K562 (cell line): Measurements from ENCODE around the gene COQ8B. TPM values are rescaled to one million over a fixed set of nuclear protein-coding genes. Genes with fewer than 3 reads are reported as not detected.

Source experiments
- ARID3B ChIP-seq: fragments of 250-450 bp; sonication (Bioruptor Pico); IDR thresholded peaks from 2 replicates; pipeline ENCODE4 v1.4.0; 2020; ENCODE audit warnings: borderline replicate concordance
- ATF2 ChIP-seq: sonication (generic); formaldehyde crosslinking; IDR thresholded peaks from 2 replicates; pipeline ENCODE4 v1.8.1; 2022; ENCODE audit warnings: missing genetic modification reagents
- FIP1L1 ChIP-seq: fragments of 200-400 bp; formaldehyde crosslinking; IDR thresholded peaks from 2 replicates; pipeline ENCODE4 v1.6.1; 2018; ENCODE audit warnings: mild to moderate bottlenecking, low read depth, low read length; ENCODE audit not compliant: poor library complexity, severe bottlenecking
- FOXO4 ChIP-seq: fragments of 450-650 bp; formaldehyde crosslinking; IDR thresholded peaks from 2 replicates; pipeline ENCODE4 v1.4.0; 2020; ENCODE audit warnings: mild to moderate bottlenecking, moderate library complexity
- HDAC2 ChIP-seq: fragments of 450-650 bp; IDR thresholded peaks from 2 replicates; pipeline ENCODE4 v1.6.1; 2016; ENCODE audit warnings: mild to moderate bottlenecking
- KDM4B ChIP-seq, 2 experiments: fragments of 450-650 bp in 1 of 2; sonication (generic) in 1 of 2; IDR thresholded peaks; 2 replicates each; pipeline ENCODE4 v1.6.1; 2016 to 2017; ENCODE audit warnings: borderline replicate concordance in 2 of 2, antibody characterized with exemption in 1 of 2, low read depth in 1 of 2, mild to moderate bottlenecking in 1 of 2
- MLX ChIP-seq, 2 experiments: fragments of 450-650 bp in 1 of 2; sonication (generic) in 1 of 2; formaldehyde crosslinking; conservative IDR thresholded peaks; 2 replicates each; pipeline versions ENCODE4 v1.4.0 to v1.8.1; 2020 to 2022; ENCODE audit warnings: mild to moderate bottlenecking in 1 of 2, missing genetic modification reagents in 1 of 2
- MTF1 ChIP-seq: fragments of 250-450 bp; sonication (Bioruptor Pico); IDR thresholded peaks from 2 replicates; pipeline ENCODE4 v1.9.0; 2021; ENCODE audit warnings: moderate library complexity, mild to moderate bottlenecking, inconsistent platforms, borderline replicate concordance
- MYBL2 ChIP-seq, 2 experiments: fragments of 450-650 bp in 1 of 2; sonication (generic) in 1 of 2; formaldehyde crosslinking in 1 of 2; IDR thresholded peaks; 2 replicates each; pipeline versions ENCODE4 v1.6.1 to v1.8.1; 2017 to 2022; ENCODE audit warnings: borderline replicate concordance in 1 of 2, inconsistent platforms in 1 of 2, low read depth in 1 of 2, mild to moderate bottlenecking in 1 of 2, missing genetic modification reagents in 1 of 2, moderate library complexity in 1 of 2
- NR2F6 ChIP-seq: fragments of 450-650 bp; formaldehyde crosslinking; IDR thresholded peaks from 2 replicates; pipeline ENCODE4 v1.4.0; 2020; ENCODE audit warnings: mild to moderate bottlenecking
- NRF1 ChIP-seq, 2 experiments: fragments of 450-650 bp; IDR thresholded peaks in 1 of 2; conservative IDR thresholded peaks in 1 of 2; 2 replicates each; pipeline ENCODE4 v1.6.1; 2014; ENCODE audit warnings: mild to moderate bottlenecking in 2 of 2
- PHB2 ChIP-seq: fragments of 450-650 bp; IDR thresholded peaks from 2 replicates; pipeline ENCODE4 v1.6.1; 2017; ENCODE audit warnings: low read depth
- PPARD ChIP-seq: fragments of 250-450 bp; sonication (Bioruptor Pico); IDR thresholded peaks from 2 replicates; pipeline ENCODE4 v1.8.0; 2022; ENCODE audit warnings: inconsistent platforms, mild to moderate bottlenecking, moderate library complexity
- TBP ChIP-seq: optimal IDR thresholded peaks from 2 replicates; pipeline ENCODE3; 2011; ENCODE audit warnings: low read depth, low read length, improper control_type of control experiment
- U2AF2 ChIP-seq: fragments of 200-400 bp; formaldehyde crosslinking; optimal IDR thresholded peaks from 2 replicates; pipeline ENCODE3; 2017; ENCODE audit warnings: low read depth, mild to moderate bottlenecking, low read length
- ZHX1 ChIP-seq: fragments of 150-350 bp; conservative IDR thresholded peaks from 2 replicates; pipeline ENCODE4 v1.6.1; 2014; ENCODE audit warnings: low read length
- ZNF224 ChIP-seq: sonication (generic); formaldehyde crosslinking; IDR thresholded peaks from 2 replicates; pipeline ENCODE4 v1.8.0; 2022; ENCODE audit warnings: mild to moderate bottlenecking, missing genetic modification reagents
- ZNF316 ChIP-seq: fragments of 450-650 bp; IDR thresholded peaks from 2 replicates; pipeline ENCODE4 v1.6.1; 2016
- polyA plus RNA-seq, 8 experiments: library from polyadenylated mRNA; depleted of rRNA in 4 of 8; stranded (reverse) in 5 of 8; unstranded in 3 of 8; fragments of >200 nt; fragmentation: Nextera tagmentation in 2 of 8; fragmentation: Illumina TruSeq in 1 of 8; extraction: Ambion mirVana in 2 of 8; extraction: Trizol in 1 of 8; gene quantifications; 2 replicates each; pipeline versions ENCODE4 v1.2.1 to v1.2.3, GENCODE V29; 2011 to 2014; ENCODE audit warnings: inconsistent platforms in 1 of 8, missing spikeins in 1 of 8
- total RNA-seq, 7 experiments: library from RNA; depleted of rRNA in 6 of 7; stranded (reverse); fragments of >200 nt in 6 of 7; fragmentation: Illumina TruSeq in 2 of 7; extraction: Trizol in 2 of 7; gene quantifications; 2 replicates each; pipeline versions ENCODE4 v1.2.1 to v1.2.3, GENCODE V29; 2011 to 2021; ENCODE audit warnings: low replicate concordance in 1 of 7

COQ8B gene
- total and polyA plus RNA-seq, 9 of the 15 experiments (the other 6 are each of a cell fraction or from before 2014, with no cell fraction given) = 0.41 to 32.3 (median 12.9) TPM

GRCh38 chr19:40750058-40750873 lies 33.6 kb upstream of the COQ8B start, which contains the start of gene ACTMAP (continued):
- peak; percentile 68 to 78; a peak in 3 of 4 replicates for TF ChIP-seq NRF1 (conservative IDR thresholded peaks at IDR 0.05 in 1 of 2, IDR thresholded peaks at IDR 0.05 in 1 of 2)
- TF ChIP-seq ZNF224 (CRISPR knock-in tag) = no peak; the same call in 1 of the 2 replicates
- no peak for TF ChIP-seq ARID3B (CRISPR knock-in tag)
- no peak for TF ChIP-seq FIP1L1
- no peak for TF ChIP-seq PPARD (CRISPR knock-in tag)
- no peak for TF ChIP-seq FOXO4 (CRISPR knock-in tag)
- no peak for TF ChIP-seq U2AF2
- peak in 1 of 2 experiments; percentile 96; a peak in 2 of 4 replicates for TF ChIP-seq MLX (CRISPR knock-in tag; conservative IDR thresholded peaks at IDR 0.05)
- TF ChIP-seq HDAC2 = peak; percentile 46; the same call in 1 of the 2 replicates
- no peak for TF ChIP-seq MTF1 (CRISPR knock-in tag)
- peak; percentile 60 for TF ChIP-seq TBP
- no peak for TF ChIP-seq ZNF316
- no peak for TF ChIP-seq PHB2
- no peak for TF ChIP-seq MYBL2 (IDR thresholded peaks at IDR 0.05; ENCODE audit: low read depth)
- TF ChIP-seq MYBL2 (CRISPR knock-in tag; IDR thresholded peaks at IDR 0.05; ENCODE audit: borderline replicate concordance) = no peak
- TF ChIP-seq KDM4B (IDR thresholded peaks at IDR 0.05; ENCODE audit: borderline replicate concordance in 2 of 2, low read depth in 1 of 2) = no peak
- peak; percentile 91; the same call in 1 of the 2 replicates for TF ChIP-seq NR2F6 (CRISPR knock-in tag)
- TF ChIP-seq ZHX1 = no peak; the same call in 1 of the 2 replicates
- TF ChIP-seq ATF2 (CRISPR knock-in tag) = no peak
